Stimulated activated naive B cell treated with anti-CD40 and anti-IgM and Interleukin-4, amounts not matched to agents 10 μg/mL and 1 μg/mL and 100 μg/mL, for 72 hours (primary cell): ENCODE measurements around the gene PSAT1.

Experiments used
- ATAC-seq, 2 donors: fragments of 150-1000 bp; cut with Tn5 transposase; replicated peaks; 2 replicates each; pipeline ENCODE4 v1.10.0; 2021; ENCODE audit warnings: moderate library complexity in 1 of 2
- DNase-seq: peaks from one replicate; pipeline ENCODE4 v3.0.0; 2021
- H3K27ac Mint-ChIP-seq: one replicate; pipeline ENCODE4 v1.8.0; 2022; ENCODE audit warnings: mild to moderate bottlenecking, mixed read lengths
- H3K27me3 Mint-ChIP-seq, 2 donors: one replicate each; pipeline ENCODE4 v1.8.0; 2022; ENCODE audit warnings: mixed read lengths in 2 of 2
- H3K36me3 Mint-ChIP-seq, 2 donors: one replicate each; pipeline ENCODE4 v1.8.0; 2022; ENCODE audit warnings: mixed read lengths in 2 of 2, mild to moderate bottlenecking in 1 of 2
- H3K4me1 Mint-ChIP-seq, 2 donors: one replicate each; pipeline ENCODE4 v1.8.0; 2022; ENCODE audit warnings: mixed read lengths in 2 of 2, mild to moderate bottlenecking in 1 of 2
- H3K4me3 Mint-ChIP-seq, 2 donors: one replicate each; pipeline ENCODE4 v1.8.0; 2022; ENCODE audit warnings: mild to moderate bottlenecking in 2 of 2, mixed read lengths in 2 of 2, moderate library complexity in 1 of 2
- H3K9me3 Mint-ChIP-seq, 2 donors: one replicate each; pipeline ENCODE4 v1.8.0; 2022; ENCODE audit warnings: mixed read lengths in 2 of 2, mild to moderate bottlenecking in 1 of 2

The PSAT1 gene

GRCh38 chr9:78319197-78320029 lies 22.5 kb downstream of the PSAT1 start:
- no peak overlapping the region for H3K27ac Mint-ChIP-seq
- DNase-seq (no peak), ATAC-seq (no peak)
- H3K4me3 Mint-ChIP-seq: no peak overlapping the region
- no peaks in the 10 kb centered on the region for H3K4me1 Mint-ChIP-seq
- no peaks in the 10 kb centered on the region for H3K27me3 Mint-ChIP-seq
- peaks cover 21 to 33% of the 10 kb centered on the region in 2 donors for H3K36me3 Mint-ChIP-seq
- H3K9me3 Mint-ChIP-seq: peaks cover 0 to 4% of the 10 kb centered on the region in 2 donors

GRCh38 chr9:78320030-78320693 lies 23.2 kb downstream of the PSAT1 start:
- H3K4me1 Mint-ChIP-seq: no peaks in the 10 kb centered on the region

GRCh38 chr9:78320875-78321496 lies 24.1 kb downstream of the PSAT1 start:
- Mint-ChIP-seq H3K9me3 (peaks cover 0 to 4% of the 10 kb centered on the region in 2 donors), H3K4me3 (no peak overlapping the region), H3K36me3 (peaks cover 19 to 33% of the 10 kb centered on the region in 2 donors), H3K4me1 (no peaks in the 10 kb centered on the region), H3K27ac (no peak overlapping the region), H3K27me3 (no peaks in the 10 kb centered on the region)
- DNase-seq (no peak), ATAC-seq (no peak)

More at GRCh38 chr9:78320030-78320693, 23.2 kb downstream of the PSAT1 start:
- H3K27me3 Mint-ChIP-seq: no peaks in the 10 kb centered on the region
- peaks cover 0 to 4% of the 10 kb centered on the region in 2 donors for H3K9me3 Mint-ChIP-seq
- DNase-seq: no peak
- no peak for ATAC-seq
- H3K27ac Mint-ChIP-seq: no peak overlapping the region
- no peak overlapping the region for H3K4me3 Mint-ChIP-seq
- peaks cover 21 to 33% of the 10 kb centered on the region in 2 donors for H3K36me3 Mint-ChIP-seq

GRCh38 chr9:78321505-78321904 lies 24.6 kb downstream of the PSAT1 start:
- H3K4me1 Mint-ChIP-seq: no peaks in the 10 kb centered on the region
- no peaks in the 10 kb centered on the region for H3K27me3 Mint-ChIP-seq
- no peak for DNase-seq
- no peak for ATAC-seq
- H3K27ac Mint-ChIP-seq: no peak overlapping the region
- H3K9me3 Mint-ChIP-seq: peaks cover 0 to 4% of the 10 kb centered on the region in 2 donors
- peaks cover 19 to 29% of the 10 kb centered on the region in 2 donors for H3K36me3 Mint-ChIP-seq
- no peak overlapping the region for H3K4me3 Mint-ChIP-seq

DNA sequence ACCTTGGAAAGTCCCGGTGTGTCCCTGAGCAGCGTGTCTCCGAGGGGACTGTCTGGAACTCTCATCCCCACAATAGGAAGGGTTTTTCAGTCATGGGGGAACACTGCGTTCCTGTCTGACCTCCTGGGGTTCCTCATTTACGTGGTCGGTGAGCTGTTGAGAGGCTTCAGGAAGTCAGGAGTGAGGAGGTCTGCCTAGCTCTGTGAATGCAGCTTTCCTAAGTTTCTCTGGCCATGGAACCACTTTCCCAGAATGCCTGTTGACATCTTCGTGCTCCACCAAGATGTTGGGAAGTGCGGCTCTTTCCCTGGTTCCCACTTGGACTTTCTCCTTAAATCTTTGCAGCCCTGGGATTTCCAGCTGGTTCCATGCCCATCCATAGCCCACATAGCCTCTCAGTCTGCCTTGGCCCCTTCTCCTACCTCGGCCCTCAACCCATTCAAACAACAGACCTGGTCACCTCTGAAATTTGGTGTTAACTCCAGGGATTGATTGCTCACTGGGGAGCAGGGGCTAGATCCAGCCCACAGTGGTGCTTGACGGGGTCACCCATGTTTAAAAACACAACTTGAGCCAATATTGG lies 27.2 kb downstream of the PSAT1 start:
- no peaks in the 10 kb centered on the region for H3K27me3 Mint-ChIP-seq
- peaks cover 13 to 15% of the 10 kb centered on the region in 2 donors for H3K36me3 Mint-ChIP-seq
- DNase-seq: no peak
- peaks cover 0 to 4% of the 10 kb centered on the region in 2 donors for H3K9me3 Mint-ChIP-seq
- H3K4me1 Mint-ChIP-seq: no peaks in the 10 kb centered on the region
- no peak overlapping the region for H3K27ac Mint-ChIP-seq
- ATAC-seq: no peak
- H3K4me3 Mint-ChIP-seq: no peak overlapping the region

DNA sequence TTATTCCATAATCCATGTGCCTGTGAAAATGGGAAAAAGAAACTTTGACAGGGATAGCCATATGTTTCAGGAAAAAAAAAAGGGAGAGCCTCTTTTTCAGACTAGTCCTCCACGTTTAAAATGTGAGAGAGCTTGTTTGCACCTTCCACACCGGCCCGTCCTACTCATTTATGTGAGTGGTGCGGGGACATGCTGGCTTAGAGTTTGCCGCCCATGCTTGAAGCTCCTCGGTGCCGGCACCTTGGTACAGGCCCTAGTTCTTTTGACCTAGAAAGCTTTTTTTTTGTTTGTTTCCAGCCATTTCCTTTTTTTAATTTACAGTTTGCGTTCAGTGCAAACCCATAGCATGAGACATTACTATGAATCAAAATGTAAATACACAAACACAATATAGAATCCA lies 27.8 kb downstream of the PSAT1 start:
- H3K27ac Mint-ChIP-seq: no peak overlapping the region
- no peak for ATAC-seq
- H3K4me3 Mint-ChIP-seq: no peak overlapping the region
- H3K9me3 Mint-ChIP-seq: peaks cover 0 to 4% of the 10 kb centered on the region in 2 donors
- no peak for DNase-seq
- peaks cover 8 to 11% of the 10 kb centered on the region in 2 donors for H3K36me3 Mint-ChIP-seq
- no peaks in the 10 kb centered on the region for H3K4me1 Mint-ChIP-seq
- H3K27me3 Mint-ChIP-seq: no peaks in the 10 kb centered on the region

DNA sequence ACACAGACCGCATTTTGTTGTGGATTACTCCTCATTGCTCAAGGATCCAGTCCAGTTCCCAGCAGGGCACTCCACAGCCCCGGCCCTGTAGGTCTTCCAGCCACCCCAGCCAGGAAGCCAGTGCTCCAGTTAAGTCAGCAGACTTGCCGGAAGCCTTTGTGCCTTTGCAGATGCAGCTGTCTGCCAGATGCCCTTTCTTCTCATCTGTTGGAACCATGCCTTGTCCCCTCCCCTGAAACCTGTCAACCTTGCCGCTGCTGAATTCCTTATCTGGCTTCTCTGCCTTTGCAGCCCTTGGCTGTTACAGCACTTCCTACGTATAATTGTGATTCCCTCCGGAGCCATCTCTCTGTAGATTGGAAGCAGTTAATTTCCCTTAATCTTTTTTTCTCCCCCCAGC lies 28.4 kb downstream of the PSAT1 start:
- ATAC-seq: no peak
- H3K4me1 Mint-ChIP-seq: no peaks in the 10 kb centered on the region
- no peaks in the 10 kb centered on the region for H3K9me3 Mint-ChIP-seq
- no peak overlapping the region for H3K27ac Mint-ChIP-seq
- no peaks in the 10 kb centered on the region for H3K27me3 Mint-ChIP-seq
- no peak overlapping the region for H3K4me3 Mint-ChIP-seq
- no peak for DNase-seq
- peaks cover 4 to 5% of the 10 kb centered on the region in 2 donors for H3K36me3 Mint-ChIP-seq

GRCh38 chr9:78325846-78326360 lies 29.0 kb downstream of the PSAT1 start:
- Mint-ChIP-seq H3K9me3 (no peaks in the 10 kb centered on the region), H3K4me3 (no peak overlapping the region), H3K36me3 (peaks cover 3 to 5% of the 10 kb centered on the region in 2 donors), H3K4me1 (no peaks in the 10 kb centered on the region), H3K27ac (no peak overlapping the region), H3K27me3 (no peaks in the 10 kb centered on the region)
- DNase-seq (no peak), ATAC-seq (no peak)

DNA sequence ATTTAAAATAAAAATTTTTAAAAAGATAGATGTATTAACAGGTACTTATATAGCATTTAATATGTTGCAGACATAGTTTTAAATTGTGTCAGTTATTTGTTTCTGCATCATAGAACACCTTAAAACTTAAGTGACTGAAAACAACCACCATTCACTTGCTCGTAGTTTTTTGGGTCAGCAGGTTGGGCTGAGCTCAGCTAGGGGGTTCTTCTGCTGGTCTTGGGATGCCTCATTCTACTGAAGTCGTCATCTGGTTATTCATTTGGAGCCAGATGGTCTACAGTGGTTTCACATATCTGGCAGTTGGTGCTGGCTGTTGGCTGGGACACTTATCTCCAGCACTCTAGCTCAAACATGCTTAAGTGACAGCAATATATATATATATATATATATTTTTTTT lies 29.6 kb downstream of the PSAT1 start:
- DNase-seq (no peak), ATAC-seq (no peak)
- no peaks in the 10 kb centered on the region for H3K27me3 Mint-ChIP-seq
- peaks cover 2 to 3% of the 10 kb centered on the region in 2 donors for H3K36me3 Mint-ChIP-seq
- H3K4me3 Mint-ChIP-seq: no peak overlapping the region
- no peaks in the 10 kb centered on the region for H3K4me1 Mint-ChIP-seq
- H3K27ac Mint-ChIP-seq: no peak overlapping the region
- H3K9me3 Mint-ChIP-seq: no peaks in the 10 kb centered on the region

DNA sequence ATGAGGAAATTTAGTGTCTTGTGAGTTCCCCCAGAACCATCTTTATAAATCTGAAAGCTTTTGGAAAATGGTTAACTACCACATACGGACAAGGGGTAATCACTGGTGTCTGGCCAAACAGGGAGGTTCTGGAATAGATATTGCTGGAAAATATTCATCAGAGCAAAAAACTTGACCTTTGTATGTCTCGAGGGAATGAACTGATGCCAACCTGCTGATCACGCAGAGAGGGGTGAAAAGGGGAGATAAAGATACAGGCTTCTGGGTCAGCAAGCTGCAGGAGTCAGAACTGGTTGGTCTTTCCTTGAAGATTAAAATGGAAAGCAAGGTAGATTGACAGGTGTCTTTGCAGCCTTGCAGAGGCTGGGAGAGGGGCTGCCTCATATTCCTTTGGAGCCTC lies 35.5 kb downstream of the PSAT1 start:
- no peak overlapping the region for H3K27ac Mint-ChIP-seq
- peaks cover 7 to 9% of the 10 kb centered on the region in 2 donors for H3K27me3 Mint-ChIP-seq
- H3K4me3 Mint-ChIP-seq: no peak overlapping the region
- peaks cover 6 to 7% of the 10 kb centered on the region in 2 donors for H3K9me3 Mint-ChIP-seq
- H3K4me1 Mint-ChIP-seq: no peaks in the 10 kb centered on the region
- H3K36me3 Mint-ChIP-seq: peaks cover 6% of the 10 kb centered on the region in 2 donors
- ATAC-seq (no peak), DNase-seq (no peak)

- H3K36me3 Mint-ChIP-seq: no peaks in the 10 kb centered on the region
- DNase-seq (no peak), ATAC-seq (peak in 1 of 2 donors; percentile 25)
- H3K9me3 Mint-ChIP-seq: no peaks in the 10 kb centered on the region
- peaks cover 0 to 7% of the 10 kb centered on the region in 2 donors for H3K4me1 Mint-ChIP-seq
- no peak overlapping the region for H3K27ac Mint-ChIP-seq
- H3K4me3 Mint-ChIP-seq: no peak overlapping the region
- peaks cover 0 to 13% of the 10 kb centered on the region in 2 donors for H3K27me3 Mint-ChIP-seq
These were observed 51.9 kb downstream of the PSAT1 start for GRCh38 chr9:78348848-78349247.

- Mint-ChIP-seq H3K27ac (no peak overlapping the region), H3K4me3 (no peak overlapping the region), H3K27me3 (peaks cover 0 to 6% of the 10 kb centered on the region in 2 donors), H3K4me1 (peaks cover 0 to 7% of the 10 kb centered on the region in 2 donors), H3K36me3 (no peaks in the 10 kb centered on the region), H3K9me3 (no peaks in the 10 kb centered on the region)
- no peak for DNase-seq
- peak in 1 of 2 donors; percentile 65 for ATAC-seq
These were observed 54.9 kb downstream of the PSAT1 start for GRCh38 chr9:78351816-78352215.

DNA sequence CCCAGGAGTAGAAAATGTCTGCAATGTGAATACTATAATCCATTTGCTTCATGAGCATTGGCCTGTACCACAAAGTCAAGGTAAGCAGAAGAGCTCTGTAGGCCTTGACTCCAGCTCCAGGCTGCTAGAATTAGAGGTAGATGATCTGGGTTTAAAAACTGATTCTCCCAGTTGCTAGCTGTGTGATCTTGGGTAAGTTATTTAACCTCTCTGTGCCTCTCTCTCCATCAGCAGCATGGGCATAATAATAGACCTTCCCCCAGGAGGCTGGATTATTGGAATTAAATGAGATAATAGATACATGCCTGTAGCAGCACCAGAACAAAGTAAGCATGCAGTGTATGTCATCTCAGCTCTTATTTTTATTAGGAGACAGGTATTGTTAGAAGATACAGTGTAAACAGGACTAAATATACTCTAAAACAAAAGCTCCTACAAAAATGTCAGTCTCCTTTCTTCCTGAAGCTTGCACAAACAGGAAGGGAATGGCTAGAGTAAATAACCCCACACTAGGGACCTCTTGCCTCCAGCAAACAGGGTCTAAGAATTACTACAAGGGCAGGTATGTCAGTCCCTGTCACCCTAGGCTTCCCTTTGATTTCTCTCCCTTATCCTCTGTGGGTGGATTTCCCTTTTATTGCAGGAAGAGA lies 57.5 kb downstream of the PSAT1 start:
- DNase-seq (no peak), ATAC-seq (no peak)
- no peaks in the 10 kb centered on the region for H3K9me3 Mint-ChIP-seq
- peaks cover 0 to 4% of the 10 kb centered on the region in 2 donors for H3K27me3 Mint-ChIP-seq
- H3K4me3 Mint-ChIP-seq: no peak overlapping the region
- peaks cover 0 to 7% of the 10 kb centered on the region in 2 donors for H3K4me1 Mint-ChIP-seq
- no peak overlapping the region for H3K27ac Mint-ChIP-seq
- H3K36me3 Mint-ChIP-seq: peaks cover 0 to 3% of the 10 kb centered on the region in 2 donors

DNA sequence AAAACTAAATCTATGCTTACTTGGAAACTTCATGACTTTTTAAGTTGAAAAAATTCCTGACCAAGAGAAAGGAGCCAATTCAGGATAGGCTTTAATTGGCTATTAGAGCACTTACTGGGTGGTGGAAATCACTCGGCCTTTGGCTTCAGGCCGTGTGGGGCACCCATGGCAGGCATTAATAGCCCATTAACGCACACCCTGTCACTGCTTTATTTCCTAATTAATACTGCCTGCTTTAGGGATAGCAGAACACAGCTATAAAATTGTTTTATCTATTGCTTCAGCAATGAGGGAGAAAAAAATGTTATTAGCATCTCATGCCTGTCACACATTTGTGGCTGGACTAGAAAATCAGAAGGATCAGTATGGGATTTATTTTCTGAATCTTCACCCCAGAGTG lies 58.1 kb downstream of the PSAT1 start:
- ATAC-seq: no peak
- H3K4me3 Mint-ChIP-seq: no peak overlapping the region

More for the DNA sequence above, 58.1 kb downstream of the PSAT1 start:
- no peak overlapping the region for H3K27ac Mint-ChIP-seq
- H3K4me1 Mint-ChIP-seq: peaks cover 0 to 7% of the 10 kb centered on the region in 2 donors
- H3K36me3 Mint-ChIP-seq: peaks cover 0 to 3% of the 10 kb centered on the region in 2 donors
- no peaks in the 10 kb centered on the region for H3K9me3 Mint-ChIP-seq
- peaks cover 0 to 10% of the 10 kb centered on the region in 2 donors for H3K27me3 Mint-ChIP-seq
- no peak for DNase-seq
